Ramos (cell line): Measurements from ENCODE around the gene RAB17.

ENCODE experiments used
- in situ Hi-C: fragments of 300-500 bp; cut with MboI; formaldehyde crosslinking; loops from one replicate; pipeline ENCODE4 v1.14.3; 2022; ENCODE audit warnings: low sequenced_read_pairs; ENCODE audit not compliant: unreplicated experiment

RAB17 gene

DNA sequence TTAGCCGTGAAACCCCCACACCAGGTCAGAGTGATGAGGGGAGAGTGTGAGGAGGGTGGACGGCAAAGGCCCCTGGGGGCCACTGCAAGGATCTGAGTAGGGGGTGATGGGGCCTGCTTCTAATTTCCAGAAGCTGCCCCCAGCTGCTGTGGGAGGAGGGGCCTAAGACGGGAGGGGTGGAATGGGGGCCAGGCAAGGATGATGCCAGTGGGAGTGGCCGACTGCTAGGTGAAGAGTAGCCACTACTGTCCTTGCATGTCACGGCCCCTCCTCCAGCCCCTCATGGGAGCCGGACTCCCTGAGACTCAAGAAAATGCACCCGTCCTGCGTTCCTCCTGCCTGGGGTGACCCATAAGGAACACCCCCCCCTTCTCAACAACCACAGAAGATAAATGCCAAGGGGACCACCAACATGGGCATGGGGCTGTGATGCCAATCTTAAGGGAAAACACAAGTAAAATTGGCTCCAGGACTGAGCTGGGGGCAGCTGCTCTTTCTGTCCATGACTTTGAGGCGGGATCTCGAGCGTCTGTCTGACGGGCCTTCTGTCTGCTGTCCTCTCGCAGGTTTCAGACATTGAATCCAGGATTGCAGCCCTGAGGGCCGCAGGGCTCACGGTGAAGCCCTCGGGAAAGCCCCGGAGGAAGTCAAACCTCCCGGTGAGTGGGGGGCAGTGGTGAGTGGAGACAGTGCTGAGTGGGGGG is 48.4 kb downstream of the RAB17 start:
- in situ Hi-C loops, result no loop called here

GRCh38 chr2:237541243-237541642 is 49.3 kb downstream of the RAB17 start:
- in situ Hi-C loops, result no loop called here

DNA sequence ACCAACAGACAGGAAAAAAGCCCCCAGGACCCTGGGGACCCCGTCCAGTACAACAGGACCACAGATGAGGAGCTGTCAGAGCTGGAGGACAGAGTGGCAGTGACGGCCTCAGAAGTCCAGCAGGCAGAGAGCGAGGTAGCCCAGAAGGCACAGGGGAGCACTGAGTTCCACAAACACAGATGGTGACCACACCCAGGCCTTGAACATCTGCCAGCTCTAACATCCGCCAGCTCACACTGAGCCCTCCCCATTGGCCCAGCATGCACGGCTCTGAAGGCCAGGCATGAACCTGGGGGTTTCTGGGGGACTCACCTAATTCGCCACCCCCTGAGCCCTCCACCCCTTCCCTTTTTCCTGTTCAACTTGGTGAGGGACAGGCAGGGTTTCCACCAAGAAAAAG is 49.7 kb downstream of the RAB17 start:
- in situ Hi-C loops, result no loop called here

DNA sequence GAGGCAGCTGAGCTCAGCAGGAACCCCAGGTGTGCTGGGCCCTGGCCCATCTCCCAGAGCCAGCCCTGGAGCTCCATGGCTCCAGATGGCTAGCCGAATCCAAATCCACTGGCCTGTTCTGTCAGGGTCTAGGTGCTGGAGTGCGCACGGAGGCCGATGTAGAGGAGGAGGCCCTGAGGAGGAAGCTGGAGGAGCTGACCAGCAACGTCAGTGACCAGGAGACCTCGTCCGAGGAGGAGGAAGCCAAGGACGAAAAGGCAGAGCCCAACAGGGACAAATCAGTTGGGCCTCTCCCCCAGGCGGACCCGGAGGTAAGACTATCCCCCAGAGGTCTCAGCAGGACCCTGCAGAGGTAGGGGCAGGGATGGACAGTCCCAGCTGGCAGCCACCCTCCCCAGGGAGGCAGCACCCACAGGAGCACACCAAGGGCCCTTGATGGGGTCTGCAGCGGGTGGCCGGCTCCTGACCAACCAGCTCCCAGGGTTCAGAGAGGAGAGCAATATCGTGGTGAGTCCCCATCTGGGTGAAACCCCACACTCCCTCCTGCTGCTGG is 50.2 kb downstream of the RAB17 start:
- in situ Hi-C loops, result no loop called here

DNA sequence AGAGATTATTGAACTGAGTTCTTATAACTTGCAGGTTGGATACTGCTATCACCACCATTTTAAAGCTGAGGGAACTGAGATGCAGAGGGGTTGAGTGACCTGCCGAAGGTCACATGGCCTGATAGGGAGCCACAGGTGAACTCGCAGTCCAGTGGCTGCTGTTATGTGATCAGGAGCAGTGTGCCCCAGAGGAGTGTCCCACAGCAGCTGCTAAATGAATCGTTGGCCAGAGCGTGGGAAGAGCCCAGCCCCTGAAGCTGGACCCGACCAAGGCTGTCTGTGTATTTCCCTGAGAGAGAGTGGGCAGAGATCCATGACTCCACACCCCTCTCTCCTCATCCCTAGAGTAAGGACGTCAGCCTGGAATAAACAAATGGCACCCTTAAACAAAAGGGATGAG is 50.9 kb downstream of the RAB17 start:
- in situ Hi-C loops, result no loop called here

DNA sequence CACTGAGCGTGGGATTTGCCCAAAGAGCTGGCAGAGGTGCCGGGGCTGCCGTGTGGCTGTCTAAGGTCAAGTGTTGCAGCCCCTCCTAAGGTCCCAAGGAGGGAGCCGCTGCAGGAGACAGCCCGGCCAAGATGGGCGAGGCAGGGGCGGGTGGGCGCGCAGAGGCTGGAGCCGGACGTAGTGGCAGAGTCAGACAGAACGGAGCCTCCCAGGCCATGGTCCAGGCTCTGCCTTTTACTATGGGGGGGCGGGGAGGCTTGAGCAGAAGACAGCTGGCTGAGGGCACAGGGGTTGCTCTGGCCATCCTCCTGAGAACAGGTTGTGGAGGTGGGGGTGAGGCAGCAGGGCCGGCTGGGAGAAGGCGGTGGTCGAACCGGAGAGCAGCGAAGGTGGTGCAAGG is 51.6 kb downstream of the RAB17 start:
- in situ Hi-C loops, result no loop called here

DNA sequence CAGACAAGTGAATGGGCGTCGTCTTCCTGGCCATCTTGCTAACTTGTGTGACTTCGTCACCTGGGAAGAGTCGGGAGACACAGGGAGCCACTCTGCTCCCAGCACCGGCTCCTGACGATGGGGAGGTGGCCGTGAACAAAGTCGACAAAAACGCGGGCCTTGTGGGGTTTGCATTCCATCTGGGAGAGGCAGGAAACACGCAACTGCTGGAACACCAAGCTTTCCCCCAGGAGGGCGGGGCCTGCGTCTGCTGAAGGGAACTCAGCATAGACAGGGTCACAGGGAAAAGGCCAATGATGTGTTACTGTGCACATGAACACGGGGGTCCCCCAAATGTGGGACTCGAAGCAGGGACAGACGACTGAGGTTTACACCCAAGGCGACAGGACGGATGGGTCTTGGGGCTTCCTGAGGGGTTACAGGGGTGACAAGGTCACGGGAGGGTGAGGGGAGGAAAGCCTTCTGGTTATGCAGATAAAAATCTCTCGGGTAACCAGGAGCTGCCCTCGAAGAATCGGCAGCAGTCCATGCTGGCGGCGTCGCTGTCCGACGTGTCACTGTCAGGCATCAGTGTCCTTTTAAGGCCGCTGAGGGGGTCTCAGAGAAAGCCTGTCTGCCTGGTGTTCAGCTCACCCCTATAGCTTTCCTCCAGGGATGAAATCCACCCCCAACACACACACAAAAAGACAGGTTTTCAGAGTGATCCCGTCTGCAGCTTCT is 52.4 kb downstream of the RAB17 start:
- in situ Hi-C loops, result no loop called here

DNA sequence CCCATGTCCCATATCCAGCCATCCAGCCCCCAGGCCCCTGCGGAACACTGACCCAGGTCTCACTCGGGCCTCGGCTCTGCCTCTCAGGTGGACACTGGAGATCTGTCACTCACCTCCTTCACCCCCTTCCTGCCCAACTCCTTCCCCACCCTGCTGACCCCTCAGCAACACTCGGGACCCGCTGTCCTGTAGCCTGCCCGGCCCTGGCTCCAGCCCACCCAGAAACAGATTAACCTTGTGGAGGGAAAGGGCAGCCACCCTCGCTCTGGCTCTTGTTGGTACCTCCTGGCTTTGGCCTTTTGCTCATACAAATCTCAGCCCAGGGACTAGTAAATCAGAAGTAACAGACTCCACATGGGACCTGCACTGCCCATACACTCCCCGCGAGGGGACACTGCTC is 53.9 kb downstream of the RAB17 start:
- in situ Hi-C loops, result no loop called here

DNA sequence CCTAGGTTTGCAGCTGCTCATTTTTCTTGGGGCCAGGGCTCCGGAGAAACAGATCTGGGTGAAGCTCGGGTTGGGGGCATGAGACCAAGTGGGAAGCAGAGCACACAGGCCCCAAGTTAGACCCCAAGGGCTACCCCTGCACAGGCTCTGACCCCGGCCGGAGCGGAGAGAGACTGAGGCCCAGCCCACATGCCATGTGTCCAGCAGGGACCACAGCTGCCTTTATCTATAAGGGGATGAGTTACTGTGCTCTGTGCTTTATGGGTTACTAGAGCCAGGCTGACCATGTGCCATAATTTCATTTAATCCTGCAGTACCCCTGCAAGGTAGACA is 54.5 kb downstream of the RAB17 start:
- in situ Hi-C loops, result no loop called here

DNA sequence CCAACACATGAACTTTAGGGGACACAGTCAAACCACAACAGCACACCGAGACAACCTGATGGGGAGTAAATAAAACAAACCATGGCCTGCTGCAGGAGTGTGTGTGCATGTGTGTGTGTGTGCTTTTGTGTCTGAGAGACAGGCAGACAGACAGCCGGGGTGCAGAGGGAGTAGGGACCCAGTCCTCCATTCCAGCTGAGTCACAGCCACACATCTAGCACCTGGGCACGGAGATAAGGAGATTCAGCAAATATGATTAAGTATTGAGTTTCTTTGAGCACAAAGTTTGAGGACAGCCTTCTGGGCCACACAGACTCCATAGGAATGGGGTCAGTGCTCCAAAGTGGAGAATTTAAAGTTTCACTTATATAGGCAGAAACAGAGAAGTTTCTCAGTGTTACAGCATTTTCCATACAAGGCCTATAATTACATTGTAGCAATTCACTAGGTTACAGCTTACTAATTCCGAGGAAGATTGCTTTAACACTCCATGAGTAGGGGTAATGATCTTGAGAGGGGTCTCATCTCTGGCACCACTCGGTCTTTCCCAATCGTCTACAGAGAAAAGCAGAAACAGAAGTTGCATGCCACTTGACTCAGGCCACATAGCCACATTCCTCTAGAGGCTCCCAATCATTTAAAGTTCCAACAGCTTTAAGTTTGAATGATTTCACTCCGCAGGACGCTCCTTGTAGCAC is 55.0 kb downstream of the RAB17 start:
- in situ Hi-C loops, result no loop called here

DNA sequence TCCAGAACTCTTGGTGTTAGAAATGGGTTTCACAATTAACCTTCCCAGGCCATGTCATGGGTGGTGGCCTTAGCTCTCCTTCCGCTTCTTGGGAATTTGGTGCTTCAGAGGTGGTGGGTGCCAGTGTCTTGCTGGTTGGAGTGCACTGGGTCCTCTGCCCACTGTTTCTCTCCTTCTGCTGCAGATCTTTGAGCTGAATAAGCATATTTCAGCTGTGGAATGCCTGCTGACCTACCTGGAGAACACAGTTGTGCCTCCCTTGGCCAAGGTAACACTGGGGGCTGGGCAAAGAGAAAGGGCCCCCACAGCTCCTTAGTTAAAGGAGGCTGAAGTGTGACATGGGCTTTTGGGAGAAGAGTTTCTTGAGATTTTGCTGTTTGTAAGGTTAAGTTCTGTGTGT is 56.2 kb downstream of the RAB17 start:
- in situ Hi-C loops, result no loop called here

GRCh38 chr2:237533668-237534161 is 56.8 kb downstream of the RAB17 start:
- in situ Hi-C loops, result no loop called here

DNA sequence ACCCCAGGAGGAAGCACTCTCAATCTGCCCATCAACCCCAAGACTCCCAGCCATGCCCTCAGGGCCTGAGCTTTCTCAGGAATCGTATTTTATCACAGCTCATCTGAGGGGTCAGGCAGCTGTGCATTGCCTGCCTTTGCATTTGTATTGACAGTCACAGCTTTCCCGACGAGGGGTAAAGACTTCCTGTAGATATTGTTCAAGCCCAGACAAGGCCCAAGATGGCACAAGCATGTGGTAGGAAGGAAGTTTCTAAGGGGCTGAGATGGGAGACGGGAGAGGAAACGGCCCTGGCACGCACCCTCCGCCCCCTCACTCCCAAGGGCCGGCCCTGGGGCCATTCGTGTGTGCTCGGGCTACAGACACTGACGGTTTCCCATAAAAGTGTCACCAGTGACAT is 58.4 kb downstream of the RAB17 start:
- in situ Hi-C loops, result no loop called here

DNA sequence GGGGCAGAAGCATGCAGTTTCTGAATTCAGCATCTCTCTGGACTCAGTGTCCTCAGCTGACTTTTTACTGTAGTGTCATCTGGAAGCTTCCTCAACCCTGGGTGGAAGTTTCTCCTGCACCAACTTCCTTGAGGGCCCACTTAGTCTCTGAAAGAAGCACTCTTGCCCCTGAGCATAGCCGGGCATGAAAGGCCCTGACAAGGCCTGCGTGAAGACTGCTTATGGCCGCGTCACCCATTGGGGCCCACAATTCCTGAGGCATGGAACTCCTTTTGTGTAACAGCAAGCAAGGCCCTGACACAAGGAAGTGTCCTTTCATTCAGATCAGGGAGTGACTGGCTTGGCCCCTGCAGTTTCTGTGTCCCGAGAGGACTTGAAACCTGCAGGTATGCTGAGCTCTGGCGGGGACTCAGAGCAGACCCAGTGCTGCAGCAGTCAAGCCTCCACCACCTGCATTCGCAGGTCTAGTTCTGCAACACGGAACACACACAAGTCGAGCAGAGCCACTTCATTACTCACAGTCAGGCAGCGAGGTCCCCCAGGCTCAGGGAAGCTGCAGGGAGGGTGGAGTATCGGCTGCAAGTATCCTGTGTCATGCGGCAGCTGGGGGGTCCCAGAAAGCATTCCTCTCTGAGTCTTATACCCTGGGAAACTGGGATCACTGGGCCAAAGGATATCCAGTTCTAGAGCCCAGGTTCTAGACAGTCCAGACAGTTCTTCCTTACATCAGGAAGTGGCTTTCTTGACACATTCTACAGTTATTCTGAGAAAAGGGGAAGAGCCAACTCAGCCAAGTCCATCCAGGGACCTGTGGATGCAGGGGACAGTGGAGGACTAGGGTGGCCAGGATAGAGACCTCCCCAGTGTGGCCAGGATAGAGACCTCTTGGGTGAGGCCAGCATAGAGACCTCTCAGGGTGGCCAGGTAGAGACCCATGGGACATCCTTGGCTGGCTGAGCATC is 59.8 kb downstream of the RAB17 start:
- in situ Hi-C loops, result no loop called here

DNA sequence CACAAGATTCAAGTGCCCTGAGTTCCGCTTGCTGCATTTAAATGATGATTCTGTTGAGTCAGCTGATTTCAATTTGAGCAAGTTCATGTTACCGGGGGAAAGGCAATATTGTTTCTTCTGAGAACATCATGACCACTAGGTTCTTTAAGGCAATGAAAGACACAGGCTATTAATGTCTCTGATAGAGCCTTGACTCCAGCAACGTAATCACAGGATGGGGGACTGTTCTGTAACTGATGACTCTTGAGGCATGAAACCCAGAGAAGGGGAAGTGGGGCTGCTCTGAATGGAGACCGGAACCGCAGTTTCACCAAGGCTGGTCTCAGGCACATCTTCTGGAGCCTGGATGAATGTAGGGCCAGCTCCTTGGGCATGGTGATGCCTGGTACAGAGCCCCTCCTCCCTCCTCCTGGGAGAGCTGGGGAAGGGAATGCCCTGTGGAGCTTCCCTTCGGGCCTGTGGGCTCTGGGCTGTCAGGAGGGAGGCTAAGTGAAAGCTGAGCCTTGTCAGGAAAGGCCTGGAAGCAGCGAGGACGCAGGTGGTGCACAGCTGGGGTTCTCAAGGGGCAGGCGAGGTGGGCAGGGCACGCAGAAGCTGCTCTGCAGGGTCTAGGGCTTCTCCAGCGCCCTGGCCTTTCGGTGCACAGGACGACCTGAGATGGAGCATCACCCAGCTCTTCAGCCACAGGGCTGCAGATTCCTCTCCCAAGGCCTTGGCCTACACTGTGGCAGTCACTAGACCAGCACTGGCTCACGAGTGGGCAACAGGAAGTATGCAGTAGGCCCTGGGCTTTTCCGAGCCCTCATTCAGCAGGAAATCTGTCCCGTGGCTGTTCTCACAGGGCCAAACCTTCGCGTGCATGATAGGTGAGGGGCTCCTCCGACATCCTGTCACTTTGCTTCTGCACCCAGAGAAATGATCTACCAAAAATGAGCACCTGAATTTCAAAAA is 60.8 kb downstream of the RAB17 start:
- in situ Hi-C loops, result no loop called here

- in situ Hi-C loops, result no loop called here
These were observed 62.8 kb downstream of the RAB17 start for GRCh38 chr2:237527766-237528165.

DNA sequence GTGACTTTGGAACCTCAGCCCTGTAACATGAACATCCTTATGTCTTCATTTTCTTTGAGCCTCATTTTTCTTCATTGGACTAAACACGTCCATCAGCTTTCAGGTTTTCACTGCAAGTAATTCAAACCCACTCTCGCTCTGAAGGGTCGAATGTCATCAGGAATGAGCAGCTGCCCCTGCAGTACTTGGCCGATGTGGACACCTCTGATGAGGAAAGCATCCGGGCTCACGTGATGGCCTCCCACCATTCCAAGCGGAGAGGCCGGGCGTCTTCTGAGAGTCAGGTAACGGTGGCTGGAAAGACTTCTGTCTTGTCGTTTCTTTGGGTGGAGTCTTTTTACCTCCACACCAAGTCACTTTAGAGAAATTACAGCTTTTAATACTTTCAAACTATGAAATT is 63.3 kb downstream of the RAB17 start:
- in situ Hi-C loops, result no loop called here

GRCh38 chr2:237525559-237526157 is 64.9 kb downstream of the RAB17 start:
- in situ Hi-C loops, result no loop called here

DNA sequence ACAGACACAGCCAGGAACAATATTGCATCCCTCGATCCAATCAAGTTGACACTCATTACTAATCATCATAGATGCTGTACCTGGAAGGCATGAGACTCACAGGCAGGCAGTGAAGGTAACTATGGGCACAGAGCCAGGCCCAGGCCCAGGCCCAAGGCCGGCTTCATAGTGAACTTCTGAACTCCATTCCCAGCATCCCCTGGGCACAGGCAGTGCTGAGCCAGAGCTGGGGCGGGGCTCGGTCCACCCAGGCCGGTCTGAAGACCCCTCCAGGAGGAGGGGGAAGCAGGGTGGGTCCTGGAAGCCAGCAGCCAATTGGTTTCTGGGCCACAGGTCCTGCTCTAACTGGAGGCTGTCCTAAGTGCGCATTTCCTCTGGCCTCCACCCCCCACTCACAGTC is 65.9 kb downstream of the RAB17 start:
- in situ Hi-C loops, result no loop called here
